Mesendoderm (in vitro differentiated cells): ENCODE data around the gene SPATA1.

Source experiments
- DNase-seq: peaks from one replicate; pipeline ENCODE4 v3.0.0; 2013
- H2AK5ac ChIP-seq: 2 replicates; pipeline ENCODE4 v1.6.1; 2013; ENCODE audit warnings: low read length, inconsistent platforms
- H2BK120ac ChIP-seq: 2 replicates; pipeline ENCODE4 v1.6.1; 2013; ENCODE audit warnings: low read depth, mild to moderate bottlenecking, low read length, moderate library complexity, mixed read lengths
- H2BK15ac ChIP-seq: replicated peaks from 2 replicates; pipeline ENCODE4 v1.6.1; 2013; ENCODE audit warnings: low read depth, mild to moderate bottlenecking, moderate library complexity
- H2BK5ac ChIP-seq: 2 replicates; pipeline ENCODE4 v1.6.1; 2013; ENCODE audit warnings: low read length, inconsistent platforms
- H3K18ac ChIP-seq: 2 replicates; pipeline ENCODE4 v1.6.1; 2013; ENCODE audit warnings: mild to moderate bottlenecking, low read length, mixed read lengths
- H3K23ac ChIP-seq: one replicate; pipeline ENCODE4 v1.6.1; 2013; ENCODE audit warnings: low read length
- H3K27ac ChIP-seq: 2 replicates; pipeline ENCODE4 v1.5.1; 2013; ENCODE audit warnings: low read depth, mild to moderate bottlenecking, inconsistent platforms, low read length, moderate library complexity
- H3K27me3 ChIP-seq: 2 replicates; pipeline ENCODE4 v1.6.1; 2013; ENCODE audit warnings: low read length, control low read depth, mild to moderate bottlenecking, inconsistent platforms; ENCODE audit not compliant: insufficient read depth, poor library complexity
- H3K36me3 ChIP-seq: 2 replicates; pipeline ENCODE4 v1.6.1; 2013; ENCODE audit warnings: low read length, inconsistent platforms; ENCODE audit not compliant: control insufficient read depth, insufficient read depth
- H3K4ac ChIP-seq: one replicate; pipeline ENCODE4 v1.6.1; 2013; ENCODE audit warnings: low read depth, mild to moderate bottlenecking, low read length, moderate library complexity
- H3K4me1 ChIP-seq: 2 replicates; pipeline ENCODE4 v1.6.1; 2013; ENCODE audit warnings: low read depth, low read length, inconsistent platforms; ENCODE audit not compliant: control insufficient read depth
- H3K4me2 ChIP-seq: 2 replicates; pipeline ENCODE4 v1.6.1; 2013; ENCODE audit warnings: low read length
- H3K4me3 ChIP-seq: 2 replicates; pipeline ENCODE4 v1.5.1; 2013; ENCODE audit warnings: mild to moderate bottlenecking, low read length
- H3K56ac ChIP-seq: one replicate; pipeline ENCODE4 v1.6.1; 2013; ENCODE audit warnings: low read length
- H3K79me1 ChIP-seq: 2 replicates; pipeline ENCODE4 v1.6.1; 2013; ENCODE audit warnings: low read length, inconsistent platforms
- H3K79me2 ChIP-seq: 2 replicates; pipeline ENCODE4 v1.6.1; 2013; ENCODE audit warnings: mild to moderate bottlenecking, low read length; ENCODE audit not compliant: control insufficient read depth, insufficient read depth
- H3K9ac ChIP-seq: 2 replicates; pipeline ENCODE4 v1.6.1; 2013; ENCODE audit warnings: low read length, inconsistent platforms
- H4K5ac ChIP-seq: one replicate; pipeline ENCODE4 v1.6.1; 2013; ENCODE audit warnings: low read length
- H4K8ac ChIP-seq: one replicate; pipeline ENCODE4 v1.6.1; 2013; ENCODE audit warnings: low read depth, mild to moderate bottlenecking, control low read depth, low read length, moderate library complexity
- WGBS: extraction: QIAGEN DNeasy Blood & Tissue Kit; methylation state at CpG from one replicate; pipeline ENCODE4 v1.1.7; 2013; ENCODE audit warnings: low lambda C conversion rate, missing lambda C conversion rate; ENCODE audit not compliant: insufficient coverage; ENCODE audit errors: extremely low coverage; 5-methylcytosine and 5-hydroxymethylcytosine counted together

The SPATA1 gene

DNA sequence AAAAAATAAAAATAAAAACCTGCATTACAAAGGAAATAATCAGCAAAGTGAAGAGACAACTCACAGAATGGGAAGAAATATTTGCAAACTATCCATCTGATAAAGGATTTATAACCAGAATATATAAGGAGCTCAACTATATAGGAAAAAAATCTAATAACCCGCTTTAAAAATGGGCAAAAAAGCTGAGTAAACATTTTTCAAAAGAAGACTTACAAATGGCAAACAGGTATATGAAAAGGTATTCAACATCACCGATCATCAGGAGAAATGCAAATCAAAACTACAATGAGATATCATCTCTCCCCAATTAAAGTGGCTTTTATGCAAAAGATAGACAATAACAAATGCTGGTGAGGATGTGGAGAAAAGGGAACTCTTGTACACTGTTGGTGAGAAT, 4.0 kb downstream of the SPATA1 start:
- H3K23ac ChIP-seq = no peak overlapping the region
- no peak overlapping the region for H3K4ac ChIP-seq
- no peak for DNase-seq
- H3K9ac ChIP-seq = no peak overlapping the region
- no peaks in the 10 kb centered on the region for H3K36me3 ChIP-seq
- no peak overlapping the region for H4K5ac ChIP-seq
- no peaks in the 10 kb centered on the region for H3K27me3 ChIP-seq
- H3K79me1 ChIP-seq = peaks cover under 1% of the 10 kb centered on the region
- no peak overlapping the region for H2AK5ac ChIP-seq
- WGBS = no CpG with 5 or more reads among the region's 2 CpGs
- no peak overlapping the region for H3K27ac ChIP-seq
- H2BK15ac ChIP-seq = no peak overlapping the region
- no peak overlapping the region for H3K18ac ChIP-seq
- no peak overlapping the region for H3K56ac ChIP-seq
- H3K4me1 ChIP-seq = no peaks in the 10 kb centered on the region
- peaks cover 5% of the 10 kb centered on the region for H3K79me2 ChIP-seq
- no peak overlapping the region for H3K4me3 ChIP-seq
- no peak overlapping the region for H2BK120ac ChIP-seq
- H3K4me2 ChIP-seq = no peak overlapping the region
- H2BK5ac ChIP-seq = no peak overlapping the region
- H4K8ac ChIP-seq = no peak overlapping the region

DNA sequence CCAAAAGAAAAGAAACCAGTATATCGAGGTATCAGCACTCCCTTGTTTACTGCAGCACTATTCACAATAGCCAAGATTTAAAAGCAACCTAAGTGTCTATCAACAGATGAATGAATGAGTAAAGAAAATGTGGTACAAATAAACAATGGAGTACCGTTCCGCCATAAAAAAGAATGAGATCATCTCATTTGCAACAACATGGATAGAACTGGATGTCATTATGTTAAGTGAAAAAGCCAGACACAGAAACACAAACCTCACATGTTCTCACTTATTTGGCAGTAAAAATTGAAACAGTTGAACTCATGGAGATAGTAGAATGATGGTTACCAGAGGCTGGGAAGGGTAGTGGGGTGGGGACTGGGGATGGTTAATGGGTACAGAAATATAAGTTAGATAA, 4.5 kb downstream of the SPATA1 start:
- H2BK15ac ChIP-seq = no peak overlapping the region
- WGBS = no CpG with 5 or more reads among the region's 3 CpGs

DNA sequence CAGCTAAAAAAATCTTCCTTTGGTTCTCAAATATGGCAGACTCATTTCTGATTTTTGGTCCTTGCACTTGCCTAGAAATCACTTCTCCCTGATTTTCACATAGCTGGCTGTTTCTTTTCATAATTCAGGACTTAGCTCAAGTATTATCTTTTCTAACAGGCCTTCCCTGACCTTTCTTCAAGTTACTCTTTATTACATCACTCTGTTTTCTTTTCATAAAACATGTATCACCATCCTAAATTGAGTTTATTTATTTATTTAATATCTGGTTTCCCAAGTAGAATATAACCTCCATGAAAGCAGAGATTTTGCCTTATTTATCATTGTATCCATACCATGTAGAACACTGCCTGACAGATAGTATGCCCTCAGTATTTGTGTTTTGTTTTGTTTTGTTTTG, 18.4 kb downstream of the SPATA1 start:
- no peak overlapping the region for H2BK5ac ChIP-seq
- H3K56ac ChIP-seq = no peak overlapping the region
- no peak overlapping the region for H3K27ac ChIP-seq
- no peak overlapping the region for H3K23ac ChIP-seq
- H3K4me1 ChIP-seq = no peaks in the 10 kb centered on the region
- no peak overlapping the region for H2AK5ac ChIP-seq
- H2BK15ac ChIP-seq = no peak overlapping the region
- H4K8ac ChIP-seq = no peak overlapping the region
- H3K9ac ChIP-seq = no peak overlapping the region
- no peak overlapping the region for H2BK120ac ChIP-seq
- no peaks in the 10 kb centered on the region for H3K27me3 ChIP-seq
- no peak overlapping the region for H3K4ac ChIP-seq
- H3K4me2 ChIP-seq = no peak overlapping the region
- no peak for DNase-seq
- H3K36me3 ChIP-seq = no peaks in the 10 kb centered on the region
- no peaks in the 10 kb centered on the region for H3K79me1 ChIP-seq
- no peaks in the 10 kb centered on the region for H3K79me2 ChIP-seq
- no peak overlapping the region for H3K18ac ChIP-seq
- H4K5ac ChIP-seq = no peak overlapping the region
- H3K4me3 ChIP-seq = no peak overlapping the region

More for the DNA sequence above, 4.5 kb downstream of the SPATA1 start:
- H3K27ac ChIP-seq = no peak overlapping the region
- H3K79me1 ChIP-seq = no peaks in the 10 kb centered on the region
- no peak overlapping the region for H2BK120ac ChIP-seq
- no peak for DNase-seq
- no peak overlapping the region for H4K8ac ChIP-seq
- no peak overlapping the region for H2BK5ac ChIP-seq
- no peak overlapping the region for H3K4ac ChIP-seq
- H3K23ac ChIP-seq = no peak overlapping the region
- H3K18ac ChIP-seq = no peak overlapping the region
- no peak overlapping the region for H2AK5ac ChIP-seq
- no peak overlapping the region for H4K5ac ChIP-seq
- H3K9ac ChIP-seq = no peak overlapping the region
- H3K56ac ChIP-seq = no peak overlapping the region
- H3K36me3 ChIP-seq = no peaks in the 10 kb centered on the region
- H3K27me3 ChIP-seq = no peaks in the 10 kb centered on the region
- H3K4me2 ChIP-seq = no peak overlapping the region
- H3K79me2 ChIP-seq = no peaks in the 10 kb centered on the region
- H3K4me1 ChIP-seq = no peaks in the 10 kb centered on the region
- no peak overlapping the region for H3K4me3 ChIP-seq

DNA sequence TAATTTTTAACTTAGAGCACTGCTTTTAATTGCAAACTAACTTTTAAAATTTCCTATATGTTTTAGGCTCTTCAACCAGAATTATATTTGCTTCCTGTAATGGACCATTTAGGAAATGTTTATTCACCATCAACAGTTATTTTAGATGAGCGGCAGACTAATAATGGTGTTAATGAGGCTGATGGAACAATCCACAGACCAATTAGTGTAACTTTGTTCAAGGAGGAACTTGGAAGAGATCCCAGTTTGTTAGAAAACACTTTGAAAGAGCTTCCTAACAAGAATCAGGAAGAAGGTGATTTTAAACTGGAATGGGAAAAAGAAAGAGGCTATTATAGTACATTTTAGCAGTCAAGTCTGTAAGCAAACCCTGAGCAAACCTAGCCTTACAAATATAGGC, 19.6 kb downstream of the SPATA1 start:
- Histone ChIP-seq H2BK15ac (no peak overlapping the region), H3K79me1 (no peaks in the 10 kb centered on the region), H2AK5ac (no peak overlapping the region), H3K18ac (no peak overlapping the region), H3K9ac (no peak overlapping the region), H3K4me3 (no peak overlapping the region), H3K27ac (no peak overlapping the region), H3K4me1 (no peaks in the 10 kb centered on the region), H3K4me2 (no peak overlapping the region), H4K8ac (no peak overlapping the region), H3K27me3 (no peaks in the 10 kb centered on the region), H2BK120ac (no peak overlapping the region), H2BK5ac (no peak overlapping the region), H3K4ac (no peak overlapping the region), H3K36me3 (no peaks in the 10 kb centered on the region), H3K56ac (no peak overlapping the region), H3K79me2 (no peaks in the 10 kb centered on the region), H4K5ac (no peak overlapping the region), H3K23ac (no peak overlapping the region)
- no CpG with 5 or more reads among the region's 1 CpG for WGBS
- DNase-seq = no peak

DNA sequence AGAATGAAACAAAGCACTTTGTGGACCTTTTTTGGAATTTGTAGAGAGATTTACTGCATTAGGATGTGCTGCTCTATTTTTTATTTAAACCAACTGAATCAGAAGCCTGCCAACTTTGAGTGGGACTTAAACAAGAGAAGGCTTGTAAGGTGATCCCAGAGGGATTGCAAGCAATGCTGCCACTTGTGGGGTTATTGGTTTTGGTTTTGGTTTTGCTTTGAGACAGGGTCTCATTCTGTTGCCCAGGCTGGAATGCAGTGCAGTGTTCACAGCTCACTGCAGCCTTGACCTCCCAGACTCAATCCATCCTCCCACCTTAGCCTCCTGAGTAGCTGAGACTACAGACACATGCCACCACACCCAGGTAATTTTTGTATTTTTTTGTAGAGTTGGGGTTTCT, 32.4 kb downstream of the SPATA1 start:
- Histone ChIP-seq H3K4ac (no peak overlapping the region), H3K4me3 (no peak overlapping the region), H3K79me2 (no peaks in the 10 kb centered on the region), H4K8ac (no peak overlapping the region), H3K56ac (no peak overlapping the region), H2BK120ac (no peak overlapping the region), H4K5ac (no peak overlapping the region), H3K36me3 (no peaks in the 10 kb centered on the region), H2BK5ac (no peak overlapping the region), H3K27me3 (no peaks in the 10 kb centered on the region), H2AK5ac (no peak overlapping the region), H3K27ac (no peak overlapping the region), H3K9ac (no peak overlapping the region), H3K23ac (no peak overlapping the region), H3K79me1 (no peaks in the 10 kb centered on the region), H2BK15ac (no peak overlapping the region), H3K4me1 (no peaks in the 10 kb centered on the region), H3K18ac (no peak overlapping the region), H3K4me2 (no peak overlapping the region)
- no peak for DNase-seq

DNA sequence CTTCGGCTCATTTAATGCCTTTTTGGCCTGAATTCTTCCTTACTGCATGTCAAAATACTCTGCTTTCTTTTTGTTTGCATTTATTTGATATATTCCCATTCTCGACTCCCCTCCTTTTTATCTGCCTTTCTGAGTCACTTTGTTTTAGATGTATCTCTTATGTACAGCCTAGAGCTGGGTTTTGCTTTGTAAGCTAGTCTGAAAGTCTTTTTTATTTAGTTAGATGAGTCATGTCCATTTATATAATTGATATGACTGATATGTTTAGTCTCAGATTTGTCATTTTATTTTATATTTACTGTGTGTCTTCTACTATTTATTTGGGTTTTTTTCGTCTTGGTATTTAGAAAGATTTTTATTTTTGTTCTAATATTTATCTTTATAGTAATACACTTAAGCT, 33.8 kb downstream of the SPATA1 start:
- Histone ChIP-seq H3K27ac (no peak overlapping the region), H3K4ac (no peak overlapping the region)
- WGBS = no CpG with 5 or more reads among the region's 3 CpGs

More for the DNA sequence above, 33.8 kb downstream of the SPATA1 start:
- no peak overlapping the region for H2BK120ac ChIP-seq
- H3K56ac ChIP-seq = no peak overlapping the region
- DNase-seq = no peak
- H2BK5ac ChIP-seq = no peak overlapping the region
- no peak overlapping the region for H3K4me2 ChIP-seq
- no peak overlapping the region for H3K18ac ChIP-seq
- no peaks in the 10 kb centered on the region for H3K4me1 ChIP-seq
- H3K27me3 ChIP-seq = no peaks in the 10 kb centered on the region
- H3K23ac ChIP-seq = no peak overlapping the region
- H4K8ac ChIP-seq = no peak overlapping the region
- no peaks in the 10 kb centered on the region for H3K79me1 ChIP-seq
- H3K9ac ChIP-seq = no peak overlapping the region
- no peaks in the 10 kb centered on the region for H3K36me3 ChIP-seq
- H2BK15ac ChIP-seq = no peak overlapping the region
- no peaks in the 10 kb centered on the region for H3K79me2 ChIP-seq
- no peak overlapping the region for H4K5ac ChIP-seq
- no peak overlapping the region for H2AK5ac ChIP-seq
- no peak overlapping the region for H3K4me3 ChIP-seq
